AG09319 (cell line): ENCODE data around the gene TTC24.

Experiments used
- DNase-seq: peaks from one replicate; pipeline ENCODE4 v3.0.0-alpha.2; 2010; ENCODE audit warnings: low read depth; ENCODE audit errors: extremely low read depth
- TF ChIP-seq, protein P1 (sequence below): IDR thresholded peaks from 2 replicates; pipeline ENCODE4 v1.5.1; 2011; ENCODE audit warnings: low read depth, mild to moderate bottlenecking, inconsistent platforms, low read length, moderate library complexity

TTC24 gene

DNA sequence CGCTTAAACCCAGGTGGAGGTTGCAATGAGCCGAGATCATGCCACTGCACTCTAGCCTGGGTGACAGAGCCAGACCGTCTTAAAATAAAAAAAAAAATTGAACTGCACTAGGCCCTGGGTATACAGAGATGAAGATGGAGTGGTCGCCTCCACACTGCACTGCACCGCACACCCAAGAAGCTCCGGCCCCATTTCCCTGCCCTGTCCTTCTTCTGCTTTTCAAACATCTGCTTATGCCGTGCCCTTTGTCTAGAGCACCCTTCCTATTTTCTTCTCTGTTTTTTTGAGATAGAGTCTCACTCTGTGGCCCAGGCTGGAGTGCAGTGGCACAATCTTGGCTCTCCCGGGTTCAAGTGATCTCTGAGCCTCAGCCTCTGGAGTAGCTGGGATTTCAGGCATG lies 24.6 kb upstream of the TTC24 start:
- TF ChIP-seq, protein P1, sequence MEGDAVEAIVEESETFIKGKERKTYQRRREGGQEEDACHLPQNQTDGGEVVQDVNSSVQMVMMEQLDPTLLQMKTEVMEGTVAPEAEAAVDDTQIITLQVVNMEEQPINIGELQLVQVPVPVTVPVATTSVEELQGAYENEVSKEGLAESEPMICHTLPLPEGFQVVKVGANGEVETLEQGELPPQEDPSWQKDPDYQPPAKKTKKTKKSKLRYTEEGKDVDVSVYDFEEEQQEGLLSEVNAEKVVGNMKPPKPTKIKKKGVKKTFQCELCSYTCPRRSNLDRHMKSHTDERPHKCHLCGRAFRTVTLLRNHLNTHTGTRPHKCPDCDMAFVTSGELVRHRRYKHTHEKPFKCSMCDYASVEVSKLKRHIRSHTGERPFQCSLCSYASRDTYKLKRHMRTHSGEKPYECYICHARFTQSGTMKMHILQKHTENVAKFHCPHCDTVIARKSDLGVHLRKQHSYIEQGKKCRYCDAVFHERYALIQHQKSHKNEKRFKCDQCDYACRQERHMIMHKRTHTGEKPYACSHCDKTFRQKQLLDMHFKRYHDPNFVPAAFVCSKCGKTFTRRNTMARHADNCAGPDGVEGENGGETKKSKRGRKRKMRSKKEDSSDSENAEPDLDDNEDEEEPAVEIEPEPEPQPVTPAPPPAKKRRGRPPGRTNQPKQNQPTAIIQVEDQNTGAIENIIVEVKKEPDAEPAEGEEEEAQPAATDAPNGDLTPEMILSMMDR, result no peak
- no peak for DNase-seq

DNA sequence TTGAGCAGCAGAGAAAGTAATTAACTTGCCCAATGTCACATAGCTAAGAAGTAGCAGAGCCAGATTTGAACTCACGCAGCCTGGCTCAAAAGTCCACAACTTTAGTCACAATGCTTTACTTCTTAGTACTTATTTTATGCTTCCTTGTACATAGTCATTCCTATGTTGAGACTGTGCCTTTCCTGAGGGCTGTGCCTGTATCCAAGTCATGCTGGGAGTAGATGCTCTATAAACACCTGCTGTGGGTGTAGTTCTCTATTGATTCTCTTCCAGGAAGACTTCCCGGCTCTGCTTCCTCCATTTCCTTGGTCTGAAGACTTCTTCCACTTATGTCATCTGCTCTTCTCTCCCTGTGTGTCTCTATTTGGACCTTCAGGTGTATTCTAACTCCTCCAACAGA lies 23.8 kb upstream of the TTC24 start:
- DNase-seq, result no peak
- TF ChIP-seq, protein P1, result no peak

DNA sequence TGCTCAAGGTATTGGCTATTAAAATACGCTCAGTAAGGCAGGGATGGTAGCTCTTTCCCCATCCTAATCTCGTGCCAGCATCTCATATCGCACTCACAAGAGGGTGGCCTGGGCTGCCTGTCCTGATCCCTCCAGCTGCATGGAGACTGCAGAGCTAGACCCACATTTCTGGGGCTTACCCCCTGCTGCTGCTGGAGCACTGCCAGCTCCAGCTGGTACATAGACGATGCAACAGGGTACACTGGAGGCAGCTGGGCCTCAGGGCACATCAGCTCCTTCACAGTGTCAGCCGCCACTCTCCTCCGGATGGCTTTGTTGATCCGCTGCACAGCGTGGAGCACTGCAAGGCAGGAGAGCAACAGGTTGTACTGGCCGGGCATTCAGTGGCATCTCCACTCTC lies 23.2 kb upstream of the TTC24 start:
- TF ChIP-seq, protein P1, result no peak
- DNase-seq, result no peak

DNA sequence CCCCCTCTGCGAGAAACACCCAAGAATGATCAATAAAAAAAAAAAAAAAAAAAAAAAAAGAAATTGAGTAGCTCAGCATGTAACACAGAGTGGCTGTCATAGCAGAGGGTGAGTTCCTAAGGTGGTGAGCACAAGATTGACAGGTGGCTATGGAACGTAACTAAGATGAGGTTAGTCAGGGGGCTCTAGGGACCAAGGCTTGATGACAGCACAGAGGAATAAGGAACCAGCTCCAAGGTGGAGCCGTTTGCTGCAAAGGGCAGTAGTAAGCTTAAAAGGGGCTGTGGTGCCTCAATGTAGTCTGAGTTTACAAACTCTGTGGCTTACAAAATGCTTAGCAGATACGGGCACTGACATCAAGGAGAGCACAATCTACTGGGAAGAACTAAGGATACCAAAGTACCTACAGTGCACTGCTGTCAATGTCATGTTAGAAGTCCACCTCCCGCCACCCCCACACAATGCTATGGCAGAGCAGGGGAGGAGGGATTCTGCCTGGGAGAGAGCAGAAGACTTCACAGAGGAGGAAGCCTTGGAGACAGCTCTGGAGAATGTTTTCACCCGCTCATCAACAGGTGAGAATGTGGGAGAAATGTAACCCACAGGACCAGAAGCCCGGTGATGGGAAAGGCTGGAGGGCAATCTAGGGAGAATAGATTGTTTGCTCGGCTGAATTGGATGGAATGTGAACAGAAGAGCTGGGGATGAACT lies 20.3 kb upstream of the TTC24 start:
- DNase-seq, result no peak
- TF ChIP-seq, protein P1, result no peak

DNA sequence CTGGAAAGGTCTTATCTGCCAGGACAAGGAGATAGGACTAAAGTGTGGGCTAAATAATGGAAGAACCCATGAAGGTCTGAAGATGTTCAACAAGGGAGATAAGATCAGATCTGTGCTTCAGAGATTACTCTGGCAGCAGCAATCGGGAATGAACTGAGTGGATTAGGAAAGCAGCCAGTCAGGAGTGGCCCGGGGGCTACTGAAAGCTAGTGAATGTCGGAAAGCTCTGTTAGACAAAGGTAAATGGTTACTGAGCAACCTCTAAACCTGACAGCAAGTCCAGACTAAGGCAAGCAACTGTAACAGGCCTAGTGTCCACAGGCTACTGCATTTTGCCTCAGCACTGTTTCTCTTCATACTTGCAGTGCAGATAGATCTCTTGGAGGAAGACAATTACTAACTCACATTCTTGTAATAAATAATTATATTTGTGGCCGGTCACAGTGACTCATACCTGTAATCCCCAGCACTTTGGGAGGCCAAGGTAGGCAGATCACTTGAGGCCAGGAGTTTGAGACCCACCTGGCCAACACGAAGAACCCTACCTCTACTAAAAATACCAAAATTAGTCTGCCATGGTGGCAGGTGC lies 19.6 kb upstream of the TTC24 start:
- DNase-seq, result no peak
- TF ChIP-seq, protein P1, result no peak

DNA sequence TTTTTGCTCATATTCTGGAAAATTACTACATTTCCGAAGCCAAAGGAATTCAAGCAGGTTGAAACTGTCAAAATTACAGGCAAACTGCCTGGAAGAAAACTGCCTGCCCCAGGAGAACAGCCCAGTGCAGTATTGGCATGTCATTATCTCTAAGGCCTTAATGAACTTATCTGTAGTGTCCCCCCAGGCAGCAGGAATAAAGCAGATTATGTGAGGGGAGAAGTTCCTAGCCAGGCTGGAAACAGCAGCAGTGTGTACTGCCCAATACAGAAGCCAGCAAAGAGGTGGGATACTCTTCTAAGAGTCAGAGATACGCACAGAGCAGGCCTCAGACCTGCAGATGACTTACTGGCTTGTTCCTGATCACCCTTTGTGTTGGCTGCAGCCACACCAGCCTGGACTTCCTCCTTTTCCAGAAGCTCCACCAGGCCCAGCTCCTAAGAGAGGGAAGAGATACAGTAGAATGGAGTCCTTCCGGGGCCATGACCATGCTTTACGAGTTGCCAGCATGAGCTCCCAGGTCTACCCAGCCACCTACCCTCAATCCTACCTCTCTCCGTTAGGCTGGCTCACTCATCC lies 18.8 kb upstream of the TTC24 start:
- TF ChIP-seq, protein P1, result no peak
- no peak for DNase-seq

DNA sequence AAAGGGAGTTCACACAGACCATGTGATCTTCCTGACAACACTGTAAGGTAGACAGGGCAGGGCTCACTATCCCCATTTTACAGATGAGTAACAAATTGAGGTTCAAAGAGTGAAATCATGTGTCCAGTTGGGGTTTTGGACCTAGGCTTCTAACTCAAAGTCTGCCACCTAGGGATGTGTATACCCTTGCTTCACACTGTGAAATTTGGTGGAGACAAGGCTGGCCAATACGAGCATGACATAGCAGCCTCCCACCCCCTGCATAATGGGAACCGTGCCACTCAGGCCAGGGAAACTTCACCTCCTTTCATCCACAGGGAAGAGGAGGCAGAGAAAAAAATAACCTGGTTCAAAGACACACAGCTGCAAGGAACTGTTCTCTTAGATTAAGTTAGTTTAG lies 14.0 kb upstream of the TTC24 start:
- no peak for DNase-seq
- TF ChIP-seq, protein P1, result no peak
